Endothelial cell of umbilical vein (primary cell): Measurements from ENCODE around the gene MRPL4. TPM values are rescaled to one million over a fixed set of nuclear protein-coding genes. Genes with fewer than 3 reads are reported as not detected.

ENCODE experiments used
- BruUV-seq: library from RNA; stranded (reverse); fragments of 400-500 nt; replicated peaks from 2 replicates; lab custom pipeline; 2021; lab: Mats Ljungman, UMichigan
- CTCF ChIA-PET: fragments of 300-600, 350-600 bp; sonication (Branson Sonifier 250); formaldehyde crosslinking; loops from one replicate; lab custom pipeline; 2021; ENCODE audit warnings: antibody characterized with exemption, inconsistent platforms; lab: Charles Lee
- POLR2A ChIA-PET: fragments of 300-600, 350-600 bp; sonication (Branson Sonifier 250); formaldehyde crosslinking; loops from one replicate; lab custom pipeline; 2021; ENCODE audit warnings: antibody characterized with exemption, inconsistent platforms; lab: Charles Lee
- DNase-seq: peaks from one replicate; pipeline ENCODE4 v3.0.0-alpha.2; 2011; ENCODE audit warnings: low read depth, low spot score
- FAIRE-seq: peaks from 2 replicates; lab custom pipeline; 2011; peaks lifted over from hg19 to GRCh38; lab: Jason Lieb, UNC
- H2AFZ ChIP-seq: 2 replicates; pipeline ENCODE4 v1.6.0; 2012; ENCODE audit warnings: low read depth, low read length, control low read depth, inconsistent platforms
- H3K27ac ChIP-seq: 2 replicates; pipeline ENCODE4 v1.5.1; 2011; ENCODE audit warnings: low read depth, mild to moderate bottlenecking, control low read depth, low read length, moderate library complexity; ENCODE audit not compliant: insufficient read depth
- H3K27me3 ChIP-seq, 2 experiments: 2 replicates each; pipeline versions ENCODE4 v1.6.0 to v1.6.1; 2011; ENCODE audit warnings: low read length in 2 of 2, mixed read lengths in 1 of 2; ENCODE audit not compliant: control insufficient read depth in 2 of 2, insufficient read depth in 2 of 2
- H3K36me3 ChIP-seq, 2 experiments: 2 replicates in 1 of 2; 3 replicates in 1 of 2; pipeline ENCODE4 v1.5.1; 2011; ENCODE audit warnings: low read length in 2 of 2, mild to moderate bottlenecking in 1 of 2, moderate library complexity in 1 of 2; ENCODE audit not compliant: control insufficient read depth in 2 of 2, insufficient read depth in 2 of 2; ENCODE audit errors: extremely low read depth in 1 of 2
- H3K4me1 ChIP-seq: 3 replicates; pipeline ENCODE4 v1.5.1; 2011; ENCODE audit warnings: mild to moderate bottlenecking, low read length; ENCODE audit not compliant: control insufficient read depth, insufficient read depth; ENCODE audit errors: extremely low read depth
- H3K4me2 ChIP-seq: 2 replicates; pipeline ENCODE4 v1.6.1; 2011; ENCODE audit warnings: low read length, control low read depth, mixed read lengths; ENCODE audit not compliant: insufficient read depth
- H3K4me3 ChIP-seq, 3 experiments: fragments of 200-600 bp in 1 of 3; sonication (generic), shearing (Covaris generic) in 1 of 3; replicated peaks in 1 of 3; 2 replicates each; pipeline ENCODE4 v1.5.1; 2011 to 2016; ENCODE audit warnings: control low read depth in 3 of 3, low read length in 3 of 3, mild to moderate bottlenecking in 2 of 3, inconsistent platforms in 1 of 3, low read depth in 1 of 3, moderate library complexity in 1 of 3; ENCODE audit not compliant: insufficient read depth in 1 of 3
- H3K79me2 ChIP-seq: 2 replicates; pipeline ENCODE4 v1.6.0; 2012; ENCODE audit warnings: low read length, inconsistent platforms; ENCODE audit not compliant: control insufficient read depth, insufficient read depth
- H3K9ac ChIP-seq: replicated peaks from 2 replicates; pipeline ENCODE3; 2011; ENCODE audit warnings: low read length, control low read depth; ENCODE audit not compliant: insufficient read depth; ENCODE audit errors: extremely low read depth
- H3K9me1 ChIP-seq: replicated peaks from 3 replicates; pipeline ENCODE4 v1.6.0; 2011; ENCODE audit warnings: mild to moderate bottlenecking, low read length; ENCODE audit not compliant: control insufficient read depth, insufficient read depth; ENCODE audit errors: extremely low read depth
- H3K9me3 ChIP-seq: replicated peaks from 2 replicates; pipeline ENCODE4 v1.5.1; 2012; ENCODE audit warnings: low read length, inconsistent platforms; ENCODE audit not compliant: control insufficient read depth, insufficient read depth
- H4K20me1 ChIP-seq: replicated peaks from 2 replicates; pipeline ENCODE3; 2011; ENCODE audit warnings: mild to moderate bottlenecking, low read length; ENCODE audit not compliant: control insufficient read depth, insufficient read depth; ENCODE audit errors: extremely low read depth
- CTCF ChIP-seq, 2 donors: IDR thresholded peaks; 1 replicate in 1 of 2; 2 replicates in 1 of 2; pipeline ENCODE4 v1.5.1; 2011; ENCODE audit warnings: low read length in 2 of 2, mild to moderate bottlenecking in 2 of 2, moderate library complexity in 2 of 2, control low read depth in 1 of 2, inconsistent platforms in 1 of 2, low read depth in 1 of 2; ENCODE audit not compliant: insufficient read depth in 1 of 2; ENCODE audit errors: extremely low read depth in 1 of 2
- EZH2 ChIP-seq: IDR thresholded peaks from 2 replicates; pipeline ENCODE4 v1.6.1; 2012; ENCODE audit warnings: borderline replicate concordance, low read depth, mild to moderate bottlenecking, moderate library complexity, low read length, inconsistent platforms; ENCODE audit not compliant: severe bottlenecking
- FOS ChIP-seq: IDR thresholded peaks from 2 replicates; pipeline ENCODE4 v1.6.1; 2011; ENCODE audit warnings: mild to moderate bottlenecking, low read length, moderate library complexity, borderline replicate concordance; ENCODE audit not compliant: insufficient read depth
- GATA2 ChIP-seq: IDR thresholded peaks from 2 replicates; pipeline ENCODE4 v1.7.0; 2011; ENCODE audit warnings: low read depth, mild to moderate bottlenecking, moderate library complexity, mixed read lengths, low read length; ENCODE audit not compliant: insufficient read length, insufficient read depth
- JUN ChIP-seq: IDR thresholded peaks from 2 replicates; pipeline ENCODE4 v1.6.1; 2011; ENCODE audit warnings: borderline replicate concordance, low read depth; ENCODE audit not compliant: insufficient read length, insufficient read depth
- MAX ChIP-seq: IDR thresholded peaks from 2 replicates; pipeline ENCODE4 v1.6.1; 2011; ENCODE audit not compliant: insufficient read depth, insufficient read length
- MYC ChIP-seq: IDR thresholded peaks from one replicate; pipeline ENCODE4 v1.6.1; 2011; ENCODE audit warnings: mild to moderate bottlenecking, low read depth, low read length
- POLR2A ChIP-seq: IDR thresholded peaks from 2 replicates; pipeline ENCODE4 v1.6.1; 2012; ENCODE audit warnings: low read depth, mild to moderate bottlenecking, control low read depth, low read length
- POLR2AphosphoS5 ChIP-seq: IDR thresholded peaks from 2 replicates; pipeline ENCODE4 v1.6.1; 2012; ENCODE audit warnings: low read depth, mild to moderate bottlenecking, control low read depth, low read length, moderate library complexity; ENCODE audit not compliant: insufficient read depth
- dilution Hi-C: fragments of 300-500 bp; cut with MboI; formaldehyde crosslinking; loops from one replicate; pipeline ENCODE4 v1.15.0; 2019; ENCODE audit warnings: low sequenced_read_pairs; ENCODE audit not compliant: extremely low pct_ligation_motif_present
- intact Hi-C: fragments of 100-400 bp; cut with micrococcal nuclease; formaldehyde crosslinking; loops from one replicate; pipeline ENCODE4 v1.10.0; 2022
- polyA plus RNA-seq, 4 experiments: library from polyadenylated mRNA; depleted of rRNA in 3 of 4; stranded (reverse) in 3 of 4; unstranded in 1 of 4; fragments of >200 nt; gene quantifications; 2 replicates each; pipeline versions ENCODE4 v1.2.1 to v1.2.3, GENCODE V29; 2011 to 2012; ENCODE audit warnings: missing spikeins in 1 of 4
- total RNA-seq: library from RNA; stranded (reverse); gene quantifications from 2 replicates; pipeline ENCODE4 v1.2.3, GENCODE V29; 2021

The MRPL4 gene
- total and polyA plus RNA-seq, 2 donors (not counting 3 experiments of a cell fraction or from before 2014, with no cell fraction given) = 70.4 to 118 TPM

GRCh38 chr19:10258080-10258710 is 6.2 kb downstream of the MRPL4 start:
- dilution Hi-C loops = no loop called here
- H3K27me3 ChIP-seq = no peaks in the 10 kb centered on the region
- ChIA-PET CTCF (interaction anchor here (0.6 to 10.0 kb wide), 49 partner anchors 8 to 338 kb away, joined by 3 to 606 read pairs (median 6); partner anchors contain the start of genes CDC37, COL5A3, FDX2 and ICAM1), POLR2A (interaction anchor here (0.6 to 2.0 kb wide), 3 partner anchors 127 to 133 kb away, joined by 5 to 13 read pairs (median 6); no protein-coding TSS in a partner anchor)
- H3K9me3 ChIP-seq = no peaks in the 10 kb centered on the region
- FAIRE-seq (no peak), DNase-seq (no peak)
- peaks cover 9% of the 10 kb centered on the region for H3K79me2 ChIP-seq
- no peak for TF ChIP-seq CTCF (IDR thresholded peaks at IDR 0.05; ENCODE audit: extremely low read depth in 1 of 2, insufficient read depth in 1 of 2, low read depth in 1 of 2, low read length in 2 of 2)
- no peak for TF ChIP-seq MYC
- TF ChIP-seq POLR2AphosphoS5 = no peak
- no peak for TF ChIP-seq MAX
- TF ChIP-seq JUN = no peak
- no peak for TF ChIP-seq POLR2A
- TF ChIP-seq GATA2 = no peak
- no peak for TF ChIP-seq FOS
- no peak for TF ChIP-seq EZH2
- no peak overlapping the region for H3K27ac ChIP-seq
- H2AFZ ChIP-seq = no peak overlapping the region
- H3K4me1 ChIP-seq = no peaks in the 10 kb centered on the region
- BruUV-seq = no TSS peak
- H4K20me1 ChIP-seq = no peaks in the 10 kb centered on the region
- H3K36me3 ChIP-seq = peaks cover 6 to 18% of the 10 kb centered on the region in 2 experiments
- H3K9ac ChIP-seq = no peak overlapping the region
- H3K4me3 ChIP-seq = no peak overlapping the region
- intact Hi-C loops = no loop called here
- H3K9me1 ChIP-seq = no peaks in the 10 kb centered on the region
- no peak overlapping the region for H3K4me2 ChIP-seq
